ENCODE measurements around the gene CIAO1.
A peak's percentile ranks its signal among the peaks of the same experiment; 100 is the strongest.
"Not testable (repeated sequence)": the region's sequence is repeated elsewhere in the genome, so short reads cannot be mapped to it uniquely, and the experiment has no call there.

Gene CIAO1

DNA sequence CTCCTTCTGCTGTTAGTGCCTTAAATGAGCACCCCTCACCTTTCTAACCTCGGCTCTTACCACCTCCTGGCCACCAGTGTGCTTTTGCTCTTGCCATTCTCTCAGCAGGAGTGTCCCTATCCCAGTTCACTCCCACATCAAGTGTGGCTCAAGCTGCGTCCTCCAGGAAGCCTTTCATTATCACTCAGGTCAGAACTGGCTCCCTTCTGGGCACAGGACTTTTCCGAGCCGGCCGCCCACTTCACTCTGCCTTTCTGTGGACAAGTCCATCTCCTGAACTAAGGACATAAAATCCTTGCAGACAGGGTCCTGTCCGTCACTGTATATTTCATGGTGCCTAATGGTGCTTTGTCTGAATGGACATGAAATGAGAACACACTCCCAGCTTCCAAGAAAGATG is 15.8 kb upstream of the CIAO1 start:
- DNase-seq (ENCODE audit: low read depth): no peak

DNA sequence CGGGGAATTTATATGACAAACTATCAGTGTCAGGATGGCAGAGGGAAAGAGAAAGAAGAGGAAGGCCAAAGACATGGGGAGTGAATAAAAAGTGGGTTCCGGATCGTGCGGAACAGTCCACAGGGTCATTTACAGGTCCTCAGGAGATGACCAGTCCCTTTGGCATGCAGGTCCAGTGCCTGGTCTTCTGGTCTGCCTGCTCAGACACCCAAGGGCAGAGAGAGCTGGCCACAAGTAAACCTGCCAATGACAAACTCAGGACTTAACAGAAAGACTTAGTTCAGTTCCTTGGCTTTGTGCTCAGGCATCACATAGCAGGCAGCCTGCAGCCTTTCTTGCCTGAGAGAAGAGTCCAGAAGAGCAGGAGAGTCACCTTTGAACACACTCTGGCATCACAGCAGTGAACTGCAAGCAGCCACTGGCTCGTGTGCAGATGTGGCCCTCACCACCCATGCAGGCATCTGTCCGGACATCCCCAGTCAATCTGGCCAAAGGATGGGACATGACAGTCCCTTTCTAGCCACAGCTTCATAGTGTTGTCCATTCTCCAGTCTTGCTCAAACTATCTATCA is 14.2 kb upstream of the CIAO1 start:
- peak; percentile 96 for DNase-seq (ENCODE audit: low read depth)

DNA sequence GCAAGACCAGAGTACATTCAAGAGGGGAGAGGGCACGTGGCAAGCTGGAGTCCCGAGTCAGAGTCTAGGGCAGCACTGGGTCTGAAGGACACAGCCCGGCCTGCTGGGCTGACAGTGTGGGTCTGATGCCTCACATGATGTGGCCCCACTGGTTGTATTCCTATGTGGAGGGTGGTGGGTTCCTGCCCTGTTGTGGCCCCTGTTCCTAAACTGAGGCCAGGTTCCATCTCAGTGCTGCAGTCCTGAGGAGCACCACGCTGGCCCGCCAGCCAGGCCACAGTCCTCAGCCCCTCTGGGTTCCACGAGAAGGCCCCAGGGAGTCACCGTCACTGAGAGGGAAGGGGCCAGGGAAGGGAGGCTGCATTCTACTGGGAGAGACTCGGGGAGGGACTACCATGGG is 13.5 kb upstream of the CIAO1 start:
- DNase-seq (ENCODE audit: low read depth): no peak

DNA sequence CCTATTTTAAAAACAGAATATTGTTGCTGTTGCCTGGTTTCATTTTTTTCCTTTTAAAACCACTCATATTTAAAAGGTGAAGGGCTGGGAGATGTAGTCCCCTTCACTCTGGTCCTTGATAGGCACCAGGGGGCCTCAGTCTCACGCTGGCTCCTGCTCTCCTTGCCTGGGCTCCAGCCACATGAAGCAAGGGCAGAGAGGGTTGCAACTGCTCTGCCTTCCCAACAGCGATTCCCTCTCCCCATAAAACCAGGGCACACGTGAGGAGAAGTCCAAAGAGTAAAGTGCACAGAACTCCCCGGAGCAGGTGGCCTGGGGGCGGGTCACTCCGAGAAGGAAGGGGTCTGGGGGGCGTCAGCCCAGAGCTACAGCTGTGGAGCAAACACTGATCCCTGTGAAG is 13.0 kb upstream of the CIAO1 start:
- no peak for DNase-seq (ENCODE audit: low read depth)

DNA sequence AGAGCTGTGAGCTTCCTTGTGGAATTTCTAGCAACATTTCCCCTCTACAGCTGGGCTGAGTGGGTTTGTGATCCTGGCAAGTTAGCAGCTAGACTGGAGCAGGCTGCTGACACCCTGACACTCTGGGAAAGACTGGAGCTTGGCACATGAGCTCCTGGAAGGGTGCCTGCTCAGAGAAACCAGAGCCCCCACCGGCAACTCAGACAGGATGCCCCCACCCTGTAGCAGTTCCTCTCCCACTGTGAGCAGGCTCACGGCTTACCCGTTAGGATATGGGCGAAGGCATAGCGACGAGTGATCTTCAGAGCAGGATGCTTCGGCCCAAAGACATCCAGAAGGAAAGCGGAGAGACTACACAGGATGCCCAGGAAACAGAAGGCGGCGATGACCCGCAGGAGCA is 11.5 kb upstream of the CIAO1 start:
- DNase-seq (ENCODE audit: low read depth): no peak

DNA sequence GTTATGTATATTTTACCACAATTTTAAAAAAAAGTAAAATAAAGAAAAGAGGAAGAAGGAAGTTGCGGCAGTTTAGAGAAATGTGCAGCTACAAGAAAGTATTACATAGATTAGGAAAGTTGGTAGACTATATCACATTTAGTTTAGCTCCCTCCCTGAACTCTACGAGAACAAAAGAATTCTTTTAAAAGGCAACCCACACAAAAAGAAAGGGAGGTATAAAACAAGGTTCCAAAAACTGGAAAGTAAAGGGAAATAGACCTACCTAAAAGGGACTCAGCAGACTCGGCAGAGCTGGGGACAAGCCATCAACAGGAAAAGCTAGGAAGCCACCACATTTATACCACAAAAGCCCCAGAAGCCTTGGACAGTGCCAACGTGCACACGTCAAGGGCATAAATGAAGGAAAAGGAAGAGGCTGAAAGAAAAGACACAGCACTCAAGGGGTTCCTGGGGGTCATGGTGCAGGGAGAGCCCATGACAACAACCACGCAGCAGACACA is 9.4 kb upstream of the CIAO1 start:
- DNase-seq (ENCODE audit: low read depth): no peak

DNA sequence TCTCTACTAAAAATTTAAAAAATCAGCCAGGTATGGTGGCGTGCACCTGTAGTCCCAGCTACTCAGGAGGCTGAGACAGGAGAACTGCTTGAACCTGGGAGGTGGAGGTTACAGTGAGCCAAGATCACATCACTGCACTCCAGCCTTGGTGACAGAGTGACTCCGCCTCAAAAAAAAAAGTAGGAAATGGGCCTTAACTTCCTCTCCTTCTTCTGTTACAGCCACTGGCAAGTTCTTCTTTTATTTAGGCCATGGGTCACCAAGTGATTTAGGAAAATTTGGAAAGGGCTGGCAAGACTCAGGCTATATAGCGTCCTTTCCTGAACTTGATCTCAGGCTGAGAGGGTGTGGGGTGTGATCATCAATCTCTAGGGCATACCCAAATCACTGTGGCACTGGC is 8.3 kb upstream of the CIAO1 start:
- DNase-seq (ENCODE audit: low read depth): not testable (repeated sequence)

DNA sequence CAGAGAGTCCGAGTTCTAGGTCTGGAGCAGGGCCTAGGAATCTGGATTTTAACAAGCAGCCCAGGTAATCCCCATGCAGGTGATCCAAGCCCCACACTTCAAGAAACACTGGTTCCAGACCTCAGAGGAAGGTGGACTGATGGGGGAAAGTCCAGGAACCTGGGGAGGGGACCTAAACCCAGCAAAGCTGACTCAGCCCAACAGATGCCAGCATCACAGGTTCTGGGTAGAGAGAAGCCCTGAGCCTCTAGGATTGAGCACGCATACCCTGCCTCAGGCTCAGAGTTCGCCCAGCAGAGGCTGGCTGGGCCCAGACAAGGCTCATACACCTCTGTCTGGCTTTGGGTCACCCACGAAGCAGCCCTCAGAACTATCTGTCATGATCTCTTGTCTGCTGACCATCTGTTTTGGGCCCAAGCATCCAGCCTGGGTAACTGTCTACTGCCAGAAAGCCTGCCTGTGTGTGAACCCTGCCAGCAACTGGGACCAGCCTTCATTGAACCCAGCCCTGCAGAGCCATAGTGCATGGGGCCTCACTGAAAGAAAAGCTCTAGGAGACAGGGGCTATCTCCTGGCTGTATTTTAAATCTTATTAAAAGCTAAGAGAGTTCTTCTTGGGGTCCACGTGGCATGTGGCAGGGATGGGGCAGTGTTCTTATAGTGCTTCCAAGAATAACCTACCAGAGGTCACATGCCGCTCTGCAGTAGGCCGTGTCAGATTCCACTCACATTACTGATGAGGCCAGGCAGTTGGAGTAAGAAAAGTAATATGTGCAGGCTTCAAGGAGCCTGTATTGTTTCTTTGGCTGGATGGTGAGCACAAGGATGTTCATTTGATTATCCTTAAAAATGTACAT is 7.6 kb upstream of the CIAO1 start:
- DNase-seq (ENCODE audit: low read depth): no peak

DNA sequence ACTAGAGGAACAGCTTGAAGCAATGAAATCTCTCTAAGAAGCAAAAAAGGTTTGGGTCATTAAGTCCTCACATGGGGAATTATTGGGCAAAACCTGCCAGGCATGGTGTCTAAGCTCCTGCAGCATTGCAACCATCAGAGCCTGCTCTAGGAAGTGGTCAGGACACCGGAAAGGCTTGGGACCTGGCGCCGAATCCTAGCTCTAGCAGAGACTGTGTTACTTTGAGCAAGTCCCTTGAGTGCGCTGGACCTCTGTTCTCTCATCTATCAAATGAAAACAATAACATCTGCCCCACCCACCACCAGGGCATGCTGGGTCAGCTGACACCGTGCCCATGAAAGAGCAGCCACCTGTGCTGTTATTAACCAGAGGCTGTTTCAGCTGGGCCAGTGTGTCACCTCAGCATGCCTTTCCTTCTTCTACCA is 6.5 kb upstream of the CIAO1 start:
- DNase-seq (ENCODE audit: low read depth): no peak

DNA sequence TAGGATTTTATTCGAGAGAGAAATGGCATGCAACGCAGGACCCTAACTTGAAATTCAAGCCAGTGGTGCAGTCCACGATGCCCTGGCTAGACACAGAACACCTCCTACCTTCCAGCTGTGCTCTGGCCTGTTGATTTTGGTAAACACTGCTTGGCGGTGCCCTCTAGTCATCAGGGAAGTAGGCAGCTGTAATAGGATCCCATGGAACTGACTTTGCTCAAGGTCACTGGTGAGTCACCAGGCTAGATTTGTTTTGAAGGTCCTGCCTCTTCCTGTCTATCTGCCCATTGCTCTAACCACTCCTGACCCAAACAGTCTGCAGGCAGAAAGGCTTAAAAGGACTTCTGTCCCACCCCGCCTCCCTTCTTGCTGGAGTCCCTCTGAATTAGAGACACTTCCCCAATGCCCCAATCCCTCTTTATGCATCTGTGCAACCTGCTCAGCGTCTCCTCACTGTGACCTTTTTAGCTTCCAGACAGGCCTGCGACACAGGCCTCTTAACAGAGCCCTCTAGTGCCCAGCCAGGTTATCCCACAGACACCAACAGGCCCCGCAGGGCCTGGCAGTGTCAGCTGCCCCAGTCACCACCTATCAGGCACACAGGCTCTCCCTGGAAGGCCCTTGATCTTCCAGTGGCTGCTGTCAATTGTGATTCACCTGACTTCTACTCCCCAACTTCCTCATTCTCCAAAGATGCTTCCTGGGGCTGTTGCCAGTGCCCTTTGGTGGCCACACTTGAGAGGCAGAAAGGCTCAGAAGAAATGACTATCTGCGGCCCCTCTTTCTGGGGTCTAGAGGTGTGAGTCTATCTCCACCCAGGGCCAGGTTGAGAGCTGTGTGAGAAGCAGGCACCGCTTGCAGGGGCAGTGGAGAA is 5.4 kb upstream of the CIAO1 start:
- peak; percentile 84 for DNase-seq (ENCODE audit: low read depth)

DNA sequence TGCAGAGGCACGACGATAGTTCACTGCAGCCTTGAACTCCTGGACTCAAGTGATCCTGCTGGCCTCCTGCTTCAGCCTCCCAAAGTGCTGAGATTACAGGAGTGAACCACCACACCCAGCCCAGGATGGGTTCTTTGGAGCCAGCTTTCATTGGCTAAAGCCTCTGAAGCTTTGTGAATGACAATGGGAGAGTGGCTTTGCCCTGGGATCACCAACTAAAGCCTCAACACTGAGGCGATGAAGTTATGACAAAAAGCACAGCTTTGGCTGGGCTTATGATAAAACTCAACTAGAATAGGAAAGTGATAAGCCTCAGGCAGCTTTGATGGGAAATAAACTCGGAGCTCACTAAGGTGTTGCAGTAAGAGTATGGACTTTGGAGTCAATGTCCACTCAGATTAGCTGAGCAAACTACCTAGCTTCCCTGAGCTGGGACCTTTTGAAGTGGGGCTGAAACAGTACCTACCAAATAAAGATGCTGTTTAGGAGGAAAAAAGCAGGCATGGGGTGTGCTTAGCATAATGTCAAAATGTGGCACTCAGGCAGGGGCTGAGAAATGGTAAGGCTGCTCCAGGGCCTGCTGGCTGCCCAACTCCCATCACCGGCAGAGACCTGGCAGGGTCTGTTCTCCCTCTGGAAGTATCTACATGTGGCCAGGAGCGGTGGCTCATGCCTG is 4.6 kb upstream of the CIAO1 start:
- DNase-seq (ENCODE audit: low read depth): no peak

DNA sequence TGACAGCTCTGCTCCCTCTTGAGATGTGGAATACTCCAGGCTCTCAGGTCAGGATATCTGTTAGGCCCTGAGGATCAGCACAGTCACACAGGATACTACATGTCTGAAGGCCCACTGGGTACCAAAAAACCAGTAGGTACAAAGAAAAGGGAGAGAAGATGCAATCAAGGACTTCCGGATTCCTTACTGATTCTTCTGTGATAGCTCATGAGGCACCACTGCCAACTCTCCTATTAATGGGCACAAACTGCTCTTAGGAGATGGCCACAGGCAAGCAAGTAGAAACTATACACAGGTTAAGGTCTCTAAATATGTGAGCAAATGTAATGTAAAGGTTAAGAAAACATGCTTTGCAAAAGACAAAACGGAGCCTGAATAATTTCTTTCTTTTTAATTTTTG is 3.7 kb upstream of the CIAO1 start:
- no peak for DNase-seq (ENCODE audit: low read depth)

DNA sequence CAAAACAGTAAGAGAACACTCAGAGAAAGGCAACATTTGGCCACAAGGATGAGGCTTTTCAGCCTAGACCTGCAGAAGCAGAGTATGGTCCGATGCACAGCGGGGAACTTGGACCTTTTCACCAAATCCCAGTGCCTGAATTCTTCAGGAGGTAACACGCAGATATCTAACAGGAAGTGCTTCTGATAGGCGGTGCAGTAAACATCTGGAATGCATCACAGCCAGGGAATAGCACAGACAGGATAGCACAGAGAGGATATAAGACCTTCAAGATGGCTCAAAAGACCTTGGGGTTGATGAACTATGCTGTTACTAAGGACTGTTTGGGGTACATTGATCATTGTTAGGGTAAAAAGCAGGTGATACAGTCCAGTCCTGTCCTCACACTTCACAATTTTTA is 1.9 kb upstream of the CIAO1 start:
- no peak for DNase-seq (ENCODE audit: low read depth)

DNA sequence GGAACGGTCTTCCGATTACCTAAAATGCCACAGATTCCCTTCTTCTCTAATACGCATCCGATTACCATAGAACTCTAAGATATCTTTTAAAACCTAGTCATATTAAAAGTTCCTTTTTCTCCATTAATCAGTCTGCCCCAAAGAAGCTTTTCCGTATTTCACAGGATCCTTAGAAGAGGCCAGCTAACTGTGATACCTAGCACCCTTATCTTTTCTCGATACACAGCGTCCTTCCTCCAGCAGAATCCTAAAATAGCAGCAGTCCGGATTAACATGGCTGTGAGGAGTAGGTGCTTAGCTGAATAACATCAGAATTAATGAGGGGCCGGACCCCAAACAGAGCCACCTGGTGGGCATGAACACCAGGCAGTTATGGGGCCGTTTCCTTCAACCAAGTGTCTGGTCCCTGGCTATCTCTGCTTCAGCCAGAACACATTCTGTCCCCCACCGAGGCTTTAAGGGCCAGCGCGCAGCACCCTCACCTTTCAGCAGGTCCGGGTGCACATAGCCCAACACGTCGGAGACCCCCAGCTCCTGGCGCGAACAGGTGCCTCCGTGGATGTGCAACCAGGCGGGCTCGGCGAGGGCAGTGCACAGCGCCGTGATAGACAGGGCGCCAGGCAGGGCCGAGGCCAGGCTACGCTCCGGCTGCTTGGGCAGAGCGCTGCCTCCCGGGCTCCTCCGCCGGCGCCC is 1.2 kb upstream of the CIAO1 start:
- no peak for DNase-seq (ENCODE audit: low read depth)

DNA sequence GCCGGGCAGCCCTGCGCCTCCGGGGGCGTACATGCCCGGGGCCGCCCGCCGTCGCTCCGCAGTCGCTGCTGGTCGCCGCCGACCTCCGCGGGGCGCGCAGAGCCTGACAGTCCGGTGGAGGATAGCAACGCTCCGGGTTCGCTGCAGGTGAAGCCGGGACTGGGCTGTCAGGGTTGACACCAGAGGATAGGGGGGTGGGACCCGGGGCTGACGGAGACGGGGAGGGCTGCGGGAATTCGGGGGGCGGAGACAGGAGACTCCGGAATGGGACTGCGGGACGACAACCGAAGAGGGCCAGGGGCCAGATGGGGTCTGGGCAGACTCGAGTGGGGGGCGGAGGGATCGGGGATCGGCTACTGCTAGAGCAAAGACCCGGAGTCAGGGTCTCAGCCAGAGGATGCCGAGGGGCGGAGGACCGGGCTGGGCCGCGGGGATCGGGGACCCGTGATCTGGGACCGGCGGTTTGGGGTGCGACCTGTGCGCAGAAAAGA is 631 bp upstream of the CIAO1 start:
- no peak for DNase-seq (ENCODE audit: low read depth)

DNA sequence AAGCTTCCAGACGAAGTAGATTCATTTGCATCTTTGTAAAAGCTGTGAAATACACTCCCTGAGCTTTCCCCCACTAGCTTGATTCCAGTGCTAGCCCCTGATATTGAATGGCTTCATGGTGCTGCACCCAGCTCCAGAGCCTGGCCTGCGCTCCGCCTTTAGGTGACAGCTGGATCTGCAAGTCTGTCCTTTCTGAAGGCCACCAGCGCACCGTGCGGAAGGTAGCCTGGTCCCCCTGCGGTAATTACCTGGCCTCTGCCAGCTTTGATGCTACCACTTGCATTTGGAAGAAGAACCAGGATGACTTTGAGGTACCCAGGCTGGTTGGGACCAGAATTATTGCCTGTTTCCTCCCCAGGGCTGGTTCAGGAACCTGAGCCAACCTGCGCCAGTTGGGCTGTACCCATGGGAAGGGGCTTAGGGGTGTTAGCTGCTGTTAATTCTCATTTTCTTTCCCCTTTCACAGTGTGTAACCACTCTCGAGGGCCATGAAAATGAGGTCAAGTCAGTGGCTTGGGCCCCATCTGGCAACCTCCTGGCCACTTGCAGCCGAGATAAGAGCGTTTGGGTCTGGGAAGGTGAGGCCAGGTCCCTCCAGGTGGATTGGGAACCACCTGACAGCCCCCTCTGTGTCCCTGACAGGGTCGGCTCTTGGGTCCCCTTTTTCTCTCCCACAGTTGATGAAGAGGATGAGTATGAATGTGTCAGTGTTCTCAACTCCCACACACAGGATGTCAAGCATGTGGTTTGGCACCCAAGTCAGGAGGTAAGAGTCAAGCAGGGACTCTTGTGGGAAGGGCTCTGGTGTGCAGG is 1.3 kb downstream of the CIAO1 start:
- no peak for DNase-seq (ENCODE audit: low read depth)

DNA sequence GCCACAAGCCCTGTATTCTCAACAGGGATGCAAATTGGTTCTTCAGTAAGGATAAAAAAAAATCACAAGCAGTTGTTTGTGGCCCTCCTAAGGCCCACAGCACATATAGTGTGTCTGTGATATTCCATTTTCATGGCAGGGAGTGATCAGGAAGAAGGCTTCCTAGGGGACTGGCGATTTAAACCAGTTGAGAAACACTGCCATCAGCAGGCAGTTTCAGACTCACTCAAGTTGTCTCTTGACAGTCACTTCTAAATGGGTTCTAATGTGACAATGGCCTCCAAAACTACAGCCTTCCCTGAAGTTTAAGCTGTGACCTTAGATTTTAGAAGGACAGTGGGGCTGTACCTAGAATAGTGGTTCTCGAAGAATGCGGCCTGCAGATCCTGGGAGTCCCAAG is 6.0 kb downstream of the CIAO1 start:
- no peak for DNase-seq (ENCODE audit: low read depth)

DNA sequence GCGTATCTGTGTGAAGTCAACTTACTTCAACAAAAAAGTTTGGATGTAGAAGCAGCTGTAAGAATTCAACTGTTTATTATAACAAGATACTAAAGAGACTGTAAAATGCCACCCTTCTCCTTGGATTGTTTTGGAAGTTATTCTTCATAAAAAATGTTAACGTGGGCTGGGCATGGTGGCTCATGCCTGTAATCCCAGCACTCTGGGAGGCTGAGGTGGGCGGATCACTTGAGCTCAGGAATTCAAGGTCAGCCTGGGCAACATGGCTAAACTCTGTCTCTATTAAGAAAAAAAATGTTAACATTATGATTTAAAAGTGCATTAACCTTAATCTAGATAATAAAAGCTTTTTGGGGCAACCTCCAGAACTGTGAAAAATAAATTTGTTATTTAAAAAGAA is 7.7 kb downstream of the CIAO1 start:
- no peak for DNase-seq (ENCODE audit: low read depth)

DNA sequence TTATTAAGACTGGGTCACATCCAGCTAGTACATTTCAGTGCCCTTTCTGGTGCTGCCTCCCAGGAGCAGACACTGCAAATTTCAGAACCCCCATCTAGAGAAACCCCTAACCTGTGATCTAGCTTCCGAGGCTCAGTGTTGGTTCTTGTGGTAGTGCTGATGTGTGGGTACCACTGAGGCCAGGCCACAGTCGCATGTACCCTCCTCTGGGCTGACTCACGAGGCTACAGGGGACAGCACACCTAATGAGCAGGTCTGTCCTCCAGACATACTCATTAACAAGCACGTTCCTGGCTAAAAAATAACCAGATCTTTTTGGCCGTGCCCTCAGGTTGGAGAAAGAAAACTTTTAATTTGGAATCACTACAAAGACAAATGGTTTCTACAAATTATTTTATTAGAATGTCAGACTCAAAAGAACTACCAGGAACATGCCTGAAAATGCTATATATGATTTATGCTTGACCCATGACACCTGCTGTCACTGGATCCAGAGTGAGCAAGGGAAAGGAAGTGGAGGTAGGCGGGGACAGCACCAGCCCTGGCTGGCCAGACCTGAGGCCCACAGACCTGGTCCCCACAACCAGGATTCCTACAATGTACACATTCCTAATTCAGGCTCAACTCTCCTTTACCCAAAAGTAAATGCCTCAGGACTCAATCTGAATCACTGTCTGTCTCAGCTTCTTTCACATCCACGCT is 8.5 kb downstream of the CIAO1 start:
- DNase-seq (ENCODE audit: low read depth): no peak

Measured in stromal cell of bone marrow (primary cell).